Trophoblast cell (in vitro differentiated cells and primary cell): Measurements from ENCODE around the gene CEP131.

Experiments used
- DNase-seq, 2 donors: peaks; one replicate each; pipeline ENCODE4 v3.0.0-alpha.2; 2016
- H2AFZ ChIP-seq: 2 replicates; pipeline ENCODE4 v1.6.1; 2013; ENCODE audit warnings: low read length, moderate library complexity, mild to moderate bottlenecking; ENCODE audit not compliant: insufficient read depth, poor library complexity
- H2AK5ac ChIP-seq: 2 replicates; pipeline ENCODE4 v1.6.1; 2013; ENCODE audit warnings: mild to moderate bottlenecking, low read length
- H2BK120ac ChIP-seq: 2 replicates; pipeline ENCODE4 v1.6.1; 2013; ENCODE audit warnings: low read length, mild to moderate bottlenecking, moderate library complexity; ENCODE audit not compliant: insufficient read depth, poor library complexity
- H2BK12ac ChIP-seq: 2 replicates; pipeline ENCODE4 v1.6.1; 2013; ENCODE audit warnings: mild to moderate bottlenecking, low read length, moderate library complexity
- H2BK5ac ChIP-seq: 2 replicates; pipeline ENCODE4 v1.6.1; 2013; ENCODE audit warnings: low read length, low read depth, moderate library complexity, mild to moderate bottlenecking; ENCODE audit not compliant: poor library complexity
- H3K14ac ChIP-seq: 2 replicates; pipeline ENCODE4 v1.6.1; 2013; ENCODE audit warnings: mild to moderate bottlenecking, low read length
- H3K18ac ChIP-seq: 2 replicates; pipeline ENCODE4 v1.6.1; 2013; ENCODE audit warnings: mild to moderate bottlenecking, low read length
- H3K23ac ChIP-seq: 2 replicates; pipeline ENCODE4 v1.6.1; 2013; ENCODE audit warnings: low read length
- H3K27ac ChIP-seq: 2 replicates; pipeline ENCODE4 v1.5.1; 2013; ENCODE audit warnings: low read depth, mild to moderate bottlenecking, inconsistent platforms, low read length, moderate library complexity
- H3K27me3 ChIP-seq: 2 replicates; pipeline ENCODE4 v1.6.1; 2013; ENCODE audit warnings: inconsistent platforms, mild to moderate bottlenecking, low read length, moderate library complexity; ENCODE audit not compliant: insufficient read depth
- H3K36me3 ChIP-seq, 2 experiments: 1 replicate in 1 of 2; 2 replicates in 1 of 2; pipeline ENCODE4 v1.6.1; 2013; ENCODE audit warnings: low read length in 2 of 2, mild to moderate bottlenecking in 2 of 2, moderate library complexity in 1 of 2; ENCODE audit not compliant: insufficient read depth in 2 of 2, control insufficient read depth in 1 of 2
- H3K4ac ChIP-seq: 2 replicates; pipeline ENCODE4 v1.6.1; 2013; ENCODE audit warnings: low read depth, mild to moderate bottlenecking, low read length, moderate library complexity
- H3K4me1 ChIP-seq, 2 experiments: 1 replicate in 1 of 2; 2 replicates in 1 of 2; pipeline ENCODE4 v1.6.1; 2013; ENCODE audit warnings: low read length in 2 of 2, mild to moderate bottlenecking in 2 of 2, moderate library complexity in 1 of 2; ENCODE audit not compliant: insufficient read depth in 2 of 2, control insufficient read depth in 1 of 2
- H3K4me2 ChIP-seq: 2 replicates; pipeline ENCODE4 v1.6.1; 2013; ENCODE audit warnings: inconsistent platforms, mild to moderate bottlenecking, low read length, moderate library complexity
- H3K4me3 ChIP-seq: 2 replicates; pipeline ENCODE4 v1.5.1; 2013; ENCODE audit warnings: mild to moderate bottlenecking, low read depth, low read length, inconsistent platforms
- H3K79me1 ChIP-seq: one replicate; pipeline ENCODE4 v1.6.1; 2013; ENCODE audit warnings: low read length
- H3K79me2 ChIP-seq: 2 replicates; pipeline ENCODE4 v1.6.1; 2013; ENCODE audit warnings: low read length, mild to moderate bottlenecking; ENCODE audit not compliant: control insufficient read depth, insufficient read depth, poor library complexity
- H3K9ac ChIP-seq: 2 replicates; pipeline ENCODE4 v1.6.1; 2013; ENCODE audit warnings: mild to moderate bottlenecking, low read length
- H3K9me3 ChIP-seq: 2 replicates; pipeline ENCODE4 v1.6.1; 2013; ENCODE audit warnings: low read depth, mild to moderate bottlenecking, control low read depth, inconsistent platforms, low read length; ENCODE audit not compliant: insufficient read depth
- H4K12ac ChIP-seq: 2 replicates; pipeline ENCODE4 v1.6.1; 2013; ENCODE audit warnings: low read depth, mild to moderate bottlenecking, low read length, moderate library complexity
- H4K8ac ChIP-seq: 2 replicates; pipeline ENCODE4 v1.6.1; 2013; ENCODE audit warnings: low read depth, mild to moderate bottlenecking, low read length, moderate library complexity
- H4K91ac ChIP-seq: one replicate; pipeline ENCODE4 v1.6.1; 2013; ENCODE audit warnings: low read depth, mild to moderate bottlenecking, low read length, moderate library complexity
- WGBS: extraction: QIAGEN DNeasy Blood & Tissue Kit; methylation state at CpG from one replicate; pipeline ENCODE4 v1.1.7; 2013; ENCODE audit warnings: missing lambda C conversion rate; ENCODE audit not compliant: insufficient read length, insufficient coverage; ENCODE audit errors: extremely low coverage; 5-methylcytosine and 5-hydroxymethylcytosine counted together

Gene CEP131

GRCh38 chr17:81210466-81210865 lies 12.3 kb downstream of the CEP131 start:
- no peak overlapping the region for H2AFZ ChIP-seq
- H3K79me1 ChIP-seq, result no peaks in the 10 kb centered on the region
- no peak overlapping the region for H3K18ac ChIP-seq
- no peak overlapping the region for H2BK12ac ChIP-seq
- no peak overlapping the region for H4K12ac ChIP-seq
- no peak overlapping the region for H2BK5ac ChIP-seq
- H2BK120ac ChIP-seq, result no peak overlapping the region
- no peak overlapping the region for H4K91ac ChIP-seq
- no peak overlapping the region for H3K14ac ChIP-seq
- H3K27ac ChIP-seq, result no peak overlapping the region
- H3K4me3 ChIP-seq, result no peak overlapping the region
- H3K9ac ChIP-seq, result no peak overlapping the region
- no peak overlapping the region for H2AK5ac ChIP-seq
- H3K4ac ChIP-seq, result no peak overlapping the region
- DNase-seq, result no peak
- no CpG with 5 or more reads among the region's 10 CpGs for WGBS
- no peak overlapping the region for H4K8ac ChIP-seq
- H3K9me3 ChIP-seq, result peaks cover 4% of the 10 kb centered on the region
- no peaks in the 10 kb centered on the region for H3K4me1 ChIP-seq
- H3K27me3 ChIP-seq, result no peaks in the 10 kb centered on the region
- H3K79me2 ChIP-seq, result no peaks in the 10 kb centered on the region
- H3K4me2 ChIP-seq, result no peak overlapping the region
- no peak overlapping the region for H3K23ac ChIP-seq
- H3K36me3 ChIP-seq, result peaks cover 5 to 12% of the 10 kb centered on the region in 2 experiments

GRCh38 chr17:81209141-81209540 lies 13.6 kb downstream of the CEP131 start:
- Histone ChIP-seq H3K36me3 (peaks cover 5 to 12% of the 10 kb centered on the region in 2 experiments), H3K4me2 (no peak overlapping the region), H3K23ac (no peak overlapping the region), H3K18ac (no peak overlapping the region), H2AFZ (no peak overlapping the region), H3K9ac (no peak overlapping the region), H3K79me2 (no peaks in the 10 kb centered on the region), H4K12ac (no peak overlapping the region), H4K8ac (no peak overlapping the region), H3K9me3 (peaks cover 4% of the 10 kb centered on the region), H3K14ac (no peak overlapping the region), H3K79me1 (no peaks in the 10 kb centered on the region), H2BK12ac (no peak overlapping the region), H3K4me1 (no peaks in the 10 kb centered on the region), H2BK5ac (no peak overlapping the region), H2BK120ac (no peak overlapping the region), H3K4me3 (no peak overlapping the region), H3K27me3 (no peaks in the 10 kb centered on the region), H4K91ac (no peak overlapping the region), H2AK5ac (no peak overlapping the region), H3K27ac (no peak overlapping the region), H3K4ac (no peak overlapping the region)
- DNase-seq, result no peak
- no CpG with 5 or more reads among the region's 16 CpGs for WGBS

- H3K4me2 ChIP-seq, result no peak overlapping the region
- no CpG with 5 or more reads among the region's 10 CpGs for WGBS
- H3K18ac ChIP-seq, result no peak overlapping the region
- H4K91ac ChIP-seq, result no peak overlapping the region
- H3K9ac ChIP-seq, result no peak overlapping the region
- no peak overlapping the region for H2AK5ac ChIP-seq
- no peak overlapping the region for H4K12ac ChIP-seq
- no peak overlapping the region for H3K23ac ChIP-seq
- no peak overlapping the region for H3K4ac ChIP-seq
- H3K4me1 ChIP-seq, result no peaks in the 10 kb centered on the region
- no peak overlapping the region for H3K14ac ChIP-seq
- H4K8ac ChIP-seq, result no peak overlapping the region
- H2AFZ ChIP-seq, result no peak overlapping the region
- H3K4me3 ChIP-seq, result no peak overlapping the region
- H3K27me3 ChIP-seq, result no peaks in the 10 kb centered on the region
- H3K79me1 ChIP-seq, result no peaks in the 10 kb centered on the region
- peaks cover 5 to 12% of the 10 kb centered on the region in 2 experiments for H3K36me3 ChIP-seq
- no peak overlapping the region for H2BK12ac ChIP-seq
- peaks cover 4% of the 10 kb centered on the region for H3K9me3 ChIP-seq
- no peaks in the 10 kb centered on the region for H3K79me2 ChIP-seq
- no peak overlapping the region for H3K27ac ChIP-seq
- no peak for DNase-seq
- H2BK120ac ChIP-seq, result no peak overlapping the region
- no peak overlapping the region for H2BK5ac ChIP-seq
These were observed 14.1 kb downstream of the CEP131 start for GRCh38 chr17:81208651-81209050.

- no peak overlapping the region for H2AFZ ChIP-seq
- H2BK12ac ChIP-seq, result no peak overlapping the region
- H3K18ac ChIP-seq, result no peak overlapping the region
- no peak for DNase-seq
- peaks cover 4% of the 10 kb centered on the region for H3K9me3 ChIP-seq
- no CpG with 5 or more reads among the region's 21 CpGs for WGBS
- peak overlapping the region; percentile 29 for H3K4me3 ChIP-seq
- no peaks in the 10 kb centered on the region for H3K79me2 ChIP-seq
- no peaks in the 10 kb centered on the region for H3K4me1 ChIP-seq
- H3K36me3 ChIP-seq, result peaks cover 8 to 16% of the 10 kb centered on the region in 2 experiments
- no peaks in the 10 kb centered on the region for H3K79me1 ChIP-seq
- no peak overlapping the region for H4K91ac ChIP-seq
- no peak overlapping the region for H3K4me2 ChIP-seq
- no peak overlapping the region for H3K23ac ChIP-seq
- H4K12ac ChIP-seq, result no peak overlapping the region
- no peak overlapping the region for H3K4ac ChIP-seq
- H3K27me3 ChIP-seq, result no peaks in the 10 kb centered on the region
- H4K8ac ChIP-seq, result no peak overlapping the region
- no peak overlapping the region for H3K27ac ChIP-seq
- no peak overlapping the region for H2BK120ac ChIP-seq
- no peak overlapping the region for H2BK5ac ChIP-seq
- H2AK5ac ChIP-seq, result no peak overlapping the region
- H3K9ac ChIP-seq, result no peak overlapping the region
- H3K14ac ChIP-seq, result no peak overlapping the region
These were observed 14.9 kb downstream of the CEP131 start for GRCh38 chr17:81207610-81208581.
